CD8-positive, alpha-beta memory T cell (primary cell): ENCODE data around the gene SPATA4. TPM values are rescaled to one million over a fixed set of nuclear protein-coding genes. Genes with fewer than 3 reads are reported as not detected.
A peak's percentile ranks its signal among the peaks of the same experiment; 100 is the strongest.

Experiments used
- CTCF ChIA-PET: fragments of 350-600 bp; sonication (Branson Sonifier 250); formaldehyde crosslinking; loops from one replicate; lab custom pipeline; 2021; ENCODE audit warnings: antibody characterized with exemption; lab: Charles Lee
- POLR2A ChIA-PET: fragments of 350-600 bp; sonication (Branson Sonifier 250); formaldehyde crosslinking; loops from one replicate; lab custom pipeline; 2021; ENCODE audit warnings: antibody characterized with exemption; lab: Charles Lee
- DNase-seq, 5 donors: peaks; one replicate each; pipeline versions ENCODE4 v3.0.0 to v3.0.0-alpha.2; 2020 to 2022; ENCODE audit warnings: mixed read lengths in 1 of 5
- H3K27ac ChIP-seq: one replicate; pipeline ENCODE4 v1.7.0; 2013; ENCODE audit warnings: low read depth, mild to moderate bottlenecking, low read length, moderate library complexity
- H3K27me3 ChIP-seq: 2 replicates; pipeline ENCODE4 v1.7.0; 2013; ENCODE audit warnings: low read length, mild to moderate bottlenecking; ENCODE audit not compliant: insufficient read depth, poor library complexity, severe bottlenecking
- H3K36me3 ChIP-seq: 2 replicates; pipeline ENCODE4 v1.7.0; 2013; ENCODE audit warnings: mild to moderate bottlenecking, low read length, moderate library complexity; ENCODE audit not compliant: insufficient read depth
- H3K4me1 ChIP-seq: 2 replicates; pipeline ENCODE4 v1.7.0; 2013; ENCODE audit warnings: mild to moderate bottlenecking, low read length, moderate library complexity; ENCODE audit not compliant: insufficient read depth
- H3K4me3 ChIP-seq: 2 replicates; pipeline ENCODE4 v1.7.0; 2013; ENCODE audit warnings: mild to moderate bottlenecking, low read length
- H3K9me3 ChIP-seq: 2 replicates; pipeline ENCODE4 v1.7.0; 2013; ENCODE audit warnings: mild to moderate bottlenecking, low read length
- H3K27ac Mint-ChIP-seq, 8 donors: one replicate each; pipeline ENCODE4 v1.8.0; 2020 to 2021; ENCODE audit warnings: mixed read lengths in 8 of 8, mild to moderate bottlenecking in 6 of 8, inconsistent platforms in 3 of 8, moderate library complexity in 3 of 8
- H3K27me3 Mint-ChIP-seq, 2 donors: one replicate each; pipeline ENCODE4 v1.8.0; 2020 to 2021; ENCODE audit warnings: mixed read lengths in 2 of 2, mild to moderate bottlenecking in 1 of 2, moderate library complexity in 1 of 2
- H3K36me3 Mint-ChIP-seq, 3 donors: one replicate each; pipeline ENCODE4 v1.8.0; 2020 to 2021; ENCODE audit warnings: mixed read lengths in 3 of 3, inconsistent platforms in 1 of 3, mild to moderate bottlenecking in 1 of 3
- H3K4me1 Mint-ChIP-seq, 3 donors: one replicate each; pipeline ENCODE4 v1.8.0; 2020 to 2021; ENCODE audit warnings: mixed read lengths in 3 of 3, inconsistent platforms in 1 of 3, mild to moderate bottlenecking in 1 of 3
- H3K4me3 Mint-ChIP-seq, 7 donors: one replicate each; pipeline ENCODE4 v1.8.0; 2020 to 2021; ENCODE audit warnings: mixed read lengths in 7 of 7, mild to moderate bottlenecking in 6 of 7, moderate library complexity in 4 of 7, inconsistent platforms in 2 of 7
- H3K9me3 Mint-ChIP-seq, 5 donors: one replicate each; pipeline ENCODE4 v1.8.0; 2020 to 2022; ENCODE audit warnings: mixed read lengths in 5 of 5, mild to moderate bottlenecking in 3 of 5, moderate library complexity in 2 of 5, inconsistent platforms in 1 of 5
- polyA plus RNA-seq: library from polyadenylated mRNA; unstranded; fragments of 300-500 nt; fragmentation: Illumina TruSeq; gene quantifications from one replicate; pipeline ENCODE4 v1.2.3, GENCODE V29; 2021
- total RNA-seq, 2 experiments: library from RNA; stranded (reverse); gene quantifications; one replicate each; pipeline ENCODE4 v1.2.3, GENCODE V29; 2021

The SPATA4 gene
- total and polyA plus RNA-seq, 3 experiments from 2014 or later = not detected

- no peaks in the 10 kb centered on the region for H3K4me1 Mint-ChIP-seq
- no peaks in the 10 kb centered on the region for H3K36me3 Mint-ChIP-seq
- H3K27me3 Mint-ChIP-seq = peaks cover 17 to 70% of the 10 kb centered on the region in 2 donors
Measured at GRCh38 chr4:176187624-176188023, 7.8 kb downstream of the SPATA4 start.

GRCh38 chr4:176186671-176187395 is 8.6 kb downstream of the SPATA4 start:
- Histone ChIP-seq H3K4me3 (no peak overlapping the region), H3K36me3 (no peaks in the 10 kb centered on the region), H3K9me3 (no peaks in the 10 kb centered on the region), H3K4me1 (no peaks in the 10 kb centered on the region), H3K27me3 (peaks cover 3% of the 10 kb centered on the region), H3K27ac (no peak overlapping the region)
- H3K27ac Mint-ChIP-seq = no peak overlapping the region
- H3K4me1 Mint-ChIP-seq = no peaks in the 10 kb centered on the region
- H3K36me3 Mint-ChIP-seq = no peaks in the 10 kb centered on the region
- no peak overlapping the region for H3K4me3 Mint-ChIP-seq
- H3K27me3 Mint-ChIP-seq = peaks cover 17 to 63% of the 10 kb centered on the region in 2 donors
- no peak for DNase-seq
- ChIA-PET POLR2A (no interaction called here), CTCF (no interaction called here)
- H3K9me3 Mint-ChIP-seq = peaks cover 0 to 4% (median 0%) of the 10 kb centered on the region in 5 donors

More at GRCh38 chr4:176187624-176188023, 7.8 kb downstream of the SPATA4 start:
- no peak for DNase-seq
- ChIA-PET POLR2A (no interaction called here), CTCF (no interaction called here)
- Histone ChIP-seq H3K27me3 (peaks cover 3% of the 10 kb centered on the region), H3K27ac (no peak overlapping the region), H3K4me1 (no peaks in the 10 kb centered on the region), H3K36me3 (no peaks in the 10 kb centered on the region), H3K4me3 (no peak overlapping the region), H3K9me3 (no peaks in the 10 kb centered on the region)
- H3K4me3 Mint-ChIP-seq = no peak overlapping the region
- peak overlapping the region in 1 of 8 donors; percentile 17 for H3K27ac Mint-ChIP-seq
- peaks cover 0 to 2% (median 0%) of the 10 kb centered on the region in 5 donors for H3K9me3 Mint-ChIP-seq

- Histone ChIP-seq H3K36me3 (no peaks in the 10 kb centered on the region), H3K9me3 (no peaks in the 10 kb centered on the region), H3K4me1 (no peaks in the 10 kb centered on the region), H3K27ac (no peak overlapping the region), H3K4me3 (no peak overlapping the region), H3K27me3 (peaks cover 3% of the 10 kb centered on the region)
- DNase-seq = no peak
- POLR2A ChIA-PET = no interaction called here
- H3K9me3 Mint-ChIP-seq = peaks cover 0 to 4% (median 0%) of the 10 kb centered on the region in 5 donors
- no peak overlapping the region for H3K27ac Mint-ChIP-seq
- H3K27me3 Mint-ChIP-seq = peaks cover 17 to 56% of the 10 kb centered on the region in 2 donors
- H3K36me3 Mint-ChIP-seq = no peaks in the 10 kb centered on the region
- H3K4me1 Mint-ChIP-seq = no peaks in the 10 kb centered on the region
- CTCF ChIA-PET = no interaction called here
- no peak overlapping the region for H3K4me3 Mint-ChIP-seq
Measured at GRCh38 chr4:176186067-176186466, 9.3 kb downstream of the SPATA4 start.

GRCh38 chr4:176185051-176185450 is 10.3 kb downstream of the SPATA4 start:
- Mint-ChIP-seq H3K27me3 (peaks cover 17 to 55% of the 10 kb centered on the region in 2 donors), H3K9me3 (peaks cover 0 to 4% (median 0%) of the 10 kb centered on the region in 5 donors), H3K4me1 (no peaks in the 10 kb centered on the region), H3K27ac (no peak overlapping the region), H3K36me3 (no peaks in the 10 kb centered on the region), H3K4me3 (no peak overlapping the region)
- H3K27me3 ChIP-seq = peaks cover 3% of the 10 kb centered on the region
- ChIA-PET CTCF (no interaction called here), POLR2A (no interaction called here)
- no peak overlapping the region for H3K27ac ChIP-seq
- DNase-seq = no peak
- no peaks in the 10 kb centered on the region for H3K36me3 ChIP-seq
- H3K9me3 ChIP-seq = no peaks in the 10 kb centered on the region
- H3K4me3 ChIP-seq = no peak overlapping the region
- no peaks in the 10 kb centered on the region for H3K4me1 ChIP-seq

GRCh38 chr4:176163041-176163440 is 32.3 kb downstream of the SPATA4 start:
- DNase-seq = no peak
- H3K27me3 ChIP-seq = no peaks in the 10 kb centered on the region
- ChIA-PET POLR2A (no interaction called here), CTCF (no interaction called here)
- H3K27ac ChIP-seq = no peak overlapping the region
- Mint-ChIP-seq H3K4me1 (no peaks in the 10 kb centered on the region), H3K27ac (no peak overlapping the region), H3K36me3 (no peaks in the 10 kb centered on the region), H3K27me3 (peaks cover 4 to 19% of the 10 kb centered on the region in 2 donors), H3K4me3 (no peak overlapping the region), H3K9me3 (no peaks in the 10 kb centered on the region)
- H3K4me3 ChIP-seq = no peak overlapping the region
- no peaks in the 10 kb centered on the region for H3K36me3 ChIP-seq
- H3K9me3 ChIP-seq = no peaks in the 10 kb centered on the region
- H3K4me1 ChIP-seq = no peaks in the 10 kb centered on the region

GRCh38 chr4:176156656-176157055 is 38.7 kb downstream of the SPATA4 start:
- H3K9me3 Mint-ChIP-seq = no peaks in the 10 kb centered on the region
- no peak overlapping the region for H3K4me3 Mint-ChIP-seq
- Histone ChIP-seq H3K36me3 (no peaks in the 10 kb centered on the region), H3K27me3 (no peaks in the 10 kb centered on the region), H3K4me3 (no peak overlapping the region), H3K4me1 (no peaks in the 10 kb centered on the region), H3K27ac (no peak overlapping the region), H3K9me3 (no peaks in the 10 kb centered on the region)
- CTCF ChIA-PET = no interaction called here
- no peaks in the 10 kb centered on the region for H3K4me1 Mint-ChIP-seq
- no peaks in the 10 kb centered on the region for H3K36me3 Mint-ChIP-seq
- no peak for DNase-seq
- POLR2A ChIA-PET = no interaction called here
- H3K27ac Mint-ChIP-seq = peak overlapping the region in 1 of 8 donors; percentile 10
- H3K27me3 Mint-ChIP-seq = peaks cover 0 to 7% of the 10 kb centered on the region in 2 donors

- H3K9me3 ChIP-seq = no peaks in the 10 kb centered on the region
- POLR2A ChIA-PET = no interaction called here
- no peak overlapping the region for H3K4me3 ChIP-seq
- H3K9me3 Mint-ChIP-seq = no peaks in the 10 kb centered on the region
- no peaks in the 10 kb centered on the region for H3K4me1 Mint-ChIP-seq
- no peaks in the 10 kb centered on the region for H3K36me3 ChIP-seq
- H3K27ac Mint-ChIP-seq = no peak overlapping the region
- H3K4me3 Mint-ChIP-seq = no peak overlapping the region
- CTCF ChIA-PET = interaction anchor here (1.5 kb wide), 1 partner anchor 188 kb away, joined by 5 read pairs; no protein-coding TSS in a partner anchor
- H3K27me3 Mint-ChIP-seq = peaks cover 0 to 6% of the 10 kb centered on the region in 2 donors
- H3K36me3 Mint-ChIP-seq = no peaks in the 10 kb centered on the region
- H3K27me3 ChIP-seq = no peaks in the 10 kb centered on the region
- DNase-seq = no peak
- no peaks in the 10 kb centered on the region for H3K4me1 ChIP-seq
- H3K27ac ChIP-seq = no peak overlapping the region
Measured at GRCh38 chr4:176153124-176153523, 42.3 kb downstream of the SPATA4 start.

GRCh38 chr4:176150704-176151103 is 44.7 kb downstream of the SPATA4 start:
- ChIA-PET POLR2A (no interaction called here), CTCF (interaction anchor here (1.2 kb wide), 1 partner anchor 11 kb away, joined by 3 read pairs; no protein-coding TSS in a partner anchor)
- Histone ChIP-seq H3K36me3 (no peaks in the 10 kb centered on the region), H3K4me1 (no peaks in the 10 kb centered on the region), H3K9me3 (no peaks in the 10 kb centered on the region), H3K4me3 (no peak overlapping the region), H3K27me3 (no peaks in the 10 kb centered on the region), H3K27ac (no peak overlapping the region)
- H3K27me3 Mint-ChIP-seq = peaks cover 0 to 3% of the 10 kb centered on the region in 2 donors
- H3K4me1 Mint-ChIP-seq = no peaks in the 10 kb centered on the region
- H3K36me3 Mint-ChIP-seq = no peaks in the 10 kb centered on the region
- no peaks in the 10 kb centered on the region for H3K9me3 Mint-ChIP-seq
- H3K4me3 Mint-ChIP-seq = no peak overlapping the region
- DNase-seq = no peak
- H3K27ac Mint-ChIP-seq = no peak overlapping the region
